Esophagus muscularis mucosa (tissue), 3 donors: Measurements from ENCODE around the gene WBP2.

Experiments used
- CTCF ChIP-seq, 3 experiments: fragments of 200-600 bp in 2 of 3; fragments of 450-650 bp in 1 of 3; sonication (generic) in 2 of 3; IDR thresholded peaks; one replicate each; pipeline ENCODE4 v1.5.1; 2017 to 2019; ENCODE audit warnings: antibody characterized with exemption in 3 of 3, mild to moderate bottlenecking in 2 of 3, moderate library complexity in 1 of 3
- POLR2A ChIP-seq: fragments of 450-650 bp; IDR thresholded peaks from one replicate; pipeline ENCODE4 v1.6.1; 2017; ENCODE audit warnings: antibody characterized with exemption, moderate library complexity, mild to moderate bottlenecking, low read depth
- POLR2AphosphoS5 ChIP-seq, 2 donors: sonication (generic); formaldehyde crosslinking; IDR thresholded peaks; one replicate each; pipeline ENCODE4 v1.6.1; 2017; ENCODE audit warnings: antibody characterized with exemption in 2 of 2

- TF ChIP-seq CTCF (IDR thresholded peaks at IDR 0.05): peak; percentile 69 to 78 (median 71)
- TF ChIP-seq POLR2A: no peak
- TF ChIP-seq POLR2AphosphoS5 (IDR thresholded peaks at IDR 0.05): peak; percentile 66
Measured at GRCh38 chr17:75827308-75828075, 27.6 kb downstream of the WBP2 start.
